A673 (cell line): ENCODE data around the gene PARP15. TPM values are rescaled to one million over a fixed set of nuclear protein-coding genes. Genes with fewer than 3 reads are reported as not detected.

Experiments
- BruUV-seq: library from RNA; stranded (reverse); fragments of 400-500 nt; replicated peaks from 2 replicates; lab custom pipeline; 2021; lab: Mats Ljungman, UMichigan
- CTCF ChIA-PET: fragments of 300-600 bp; sonication (Branson Sonifier 250); formaldehyde crosslinking; loops from one replicate; lab custom pipeline; 2022; ENCODE audit warnings: antibody characterized with exemption; lab: Charles Lee
- POLR2A ChIA-PET: fragments of 300-600 bp; sonication (Branson Sonifier 250); formaldehyde crosslinking; loops from one replicate; lab custom pipeline; 2022; ENCODE audit warnings: antibody characterized with exemption; ENCODE audit not compliant: low non-redundant PET; lab: Charles Lee
- DNase-seq: peaks from one replicate; pipeline ENCODE4 v3.0.0-alpha.2; 2015; ENCODE audit warnings: low spot score
- H3K27ac ChIP-seq: fragments of 200-600 bp; sonication (generic); 2 replicates; pipeline ENCODE4 v1.5.1; 2016; ENCODE audit warnings: mixed run types, low read depth, mild to moderate bottlenecking, mixed read lengths, antibody characterized with exemption, low read length; ENCODE audit not compliant: poor library complexity, severe bottlenecking
- H3K27me3 ChIP-seq: fragments of 200-600 bp; sonication (generic); replicated peaks from 2 replicates; pipeline ENCODE4 v1.6.1; 2017; ENCODE audit warnings: mixed run types, low read depth, mild to moderate bottlenecking, mixed read lengths, antibody characterized with exemption, low read length; ENCODE audit not compliant: insufficient read depth, poor library complexity
- H3K36me3 ChIP-seq: fragments of 200-600 bp; sonication (generic); 2 replicates; pipeline ENCODE4 v1.6.1; 2016; ENCODE audit warnings: mixed run types, mild to moderate bottlenecking, mixed read lengths, antibody characterized with exemption, low read length; ENCODE audit not compliant: insufficient read depth, poor library complexity, severe bottlenecking
- H3K4me1 ChIP-seq: fragments of 200-600 bp; sonication (generic); 2 replicates; pipeline ENCODE4 v1.6.1; 2017; ENCODE audit warnings: mixed run types, mild to moderate bottlenecking, mixed read lengths, antibody characterized with exemption, low read length; ENCODE audit not compliant: insufficient read depth, poor library complexity, severe bottlenecking
- H3K4me3 ChIP-seq: fragments of 200-600 bp; sonication (generic); 2 replicates; pipeline ENCODE4 v1.5.1; 2016; ENCODE audit warnings: low read depth, mixed run types, mild to moderate bottlenecking, mixed read lengths, low read length; ENCODE audit not compliant: poor library complexity, severe bottlenecking
- H3K9me3 ChIP-seq: fragments of 200-600 bp; sonication (generic); 2 replicates; pipeline ENCODE4 v1.6.1; 2016; ENCODE audit warnings: mixed run types, low read depth, mild to moderate bottlenecking, mixed read lengths, antibody characterized with exemption, low read length; ENCODE audit not compliant: poor library complexity, severe bottlenecking
- EZH2 ChIP-seq: fragments of 200-600 bp; sonication (generic); IDR thresholded peaks from 2 replicates; pipeline ENCODE4 v1.6.1; 2017; ENCODE audit warnings: borderline replicate concordance, low read depth, mild to moderate bottlenecking, mixed read lengths, antibody characterized with exemption, low read length; ENCODE audit not compliant: poor library complexity, severe bottlenecking
- intact Hi-C: fragments of 100-400 bp; cut with micrococcal nuclease; formaldehyde crosslinking; loops from one replicate; pipeline ENCODE4 v1.10.0; 2022; ENCODE audit not compliant: unreplicated experiment
- total RNA-seq: library from RNA; stranded (reverse); gene quantifications from 2 replicates; pipeline ENCODE4 v1.2.3, GENCODE V29; 2021
- TF ChIP-seq, protein P1 (sequence below): fragments of 300-800, 200-600 bp; sonication (generic); conservative IDR thresholded peaks from 2 replicates; pipeline ENCODE4 v1.5.1; 2017; ENCODE audit warnings: low read depth, mild to moderate bottlenecking, antibody characterized with exemption, low read length, moderate library complexity, mixed read lengths

The PARP15 gene
- total RNA-seq, 1 experiment from 2014 or later = not detected

DNA sequence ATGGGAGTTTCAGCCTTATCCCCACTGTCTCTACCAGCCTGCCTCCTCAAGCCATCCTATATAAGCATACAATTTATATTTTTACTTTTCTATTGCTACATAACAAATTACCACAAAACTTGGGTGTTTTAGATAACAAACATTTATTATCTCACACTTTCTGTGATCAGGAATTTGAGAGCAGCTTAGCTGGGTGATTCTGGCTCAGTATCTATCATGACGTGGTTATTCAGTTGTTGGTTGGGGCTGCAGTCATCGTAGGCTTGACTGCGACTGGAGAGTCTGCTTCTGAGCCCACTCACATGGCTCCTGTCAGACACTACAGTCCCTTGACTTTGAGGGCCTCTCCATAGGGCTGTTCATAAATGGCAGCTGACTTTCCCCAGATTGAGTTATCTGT is 20.7 kb downstream of the PARP15 start:
- H3K9me3 ChIP-seq = no peaks in the 10 kb centered on the region
- intact Hi-C loops = no loop called here
- no peaks in the 10 kb centered on the region for H3K36me3 ChIP-seq
- peaks cover 6% of the 10 kb centered on the region for H3K27me3 ChIP-seq
- no peak for TF ChIP-seq EZH2
- TF ChIP-seq, protein P1, sequence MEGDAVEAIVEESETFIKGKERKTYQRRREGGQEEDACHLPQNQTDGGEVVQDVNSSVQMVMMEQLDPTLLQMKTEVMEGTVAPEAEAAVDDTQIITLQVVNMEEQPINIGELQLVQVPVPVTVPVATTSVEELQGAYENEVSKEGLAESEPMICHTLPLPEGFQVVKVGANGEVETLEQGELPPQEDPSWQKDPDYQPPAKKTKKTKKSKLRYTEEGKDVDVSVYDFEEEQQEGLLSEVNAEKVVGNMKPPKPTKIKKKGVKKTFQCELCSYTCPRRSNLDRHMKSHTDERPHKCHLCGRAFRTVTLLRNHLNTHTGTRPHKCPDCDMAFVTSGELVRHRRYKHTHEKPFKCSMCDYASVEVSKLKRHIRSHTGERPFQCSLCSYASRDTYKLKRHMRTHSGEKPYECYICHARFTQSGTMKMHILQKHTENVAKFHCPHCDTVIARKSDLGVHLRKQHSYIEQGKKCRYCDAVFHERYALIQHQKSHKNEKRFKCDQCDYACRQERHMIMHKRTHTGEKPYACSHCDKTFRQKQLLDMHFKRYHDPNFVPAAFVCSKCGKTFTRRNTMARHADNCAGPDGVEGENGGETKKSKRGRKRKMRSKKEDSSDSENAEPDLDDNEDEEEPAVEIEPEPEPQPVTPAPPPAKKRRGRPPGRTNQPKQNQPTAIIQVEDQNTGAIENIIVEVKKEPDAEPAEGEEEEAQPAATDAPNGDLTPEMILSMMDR = no peak
- ChIA-PET POLR2A (no interaction called here), CTCF (no interaction called here)
- no TSS peak for BruUV-seq
- no peak overlapping the region for H3K27ac ChIP-seq
- no peaks in the 10 kb centered on the region for H3K4me1 ChIP-seq
- H3K4me3 ChIP-seq = no peak overlapping the region
- no peak for DNase-seq

DNA sequence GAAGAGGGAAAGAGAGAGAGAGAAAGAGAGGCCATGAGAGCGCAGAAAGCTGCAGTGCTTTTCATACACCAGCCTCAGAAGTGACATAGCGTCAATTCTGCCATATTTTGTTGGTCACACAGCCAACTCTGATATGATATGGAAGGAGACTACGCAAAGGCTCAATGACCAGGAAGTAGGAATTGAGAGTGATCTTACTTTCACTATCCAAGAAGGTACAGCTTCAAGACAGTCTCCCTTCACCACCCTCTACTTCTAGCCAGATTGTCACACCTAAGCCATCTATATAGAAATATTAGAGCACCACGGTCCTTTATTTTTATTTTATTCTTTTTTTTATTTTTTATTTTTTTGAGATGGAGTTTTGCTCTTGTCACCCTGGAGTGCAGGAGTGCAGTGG is 21.1 kb downstream of the PARP15 start:
- no peak for DNase-seq
- Histone ChIP-seq H3K4me1 (no peaks in the 10 kb centered on the region), H3K36me3 (no peaks in the 10 kb centered on the region), H3K4me3 (no peak overlapping the region), H3K27ac (no peak overlapping the region), H3K27me3 (peaks cover 6% of the 10 kb centered on the region), H3K9me3 (no peaks in the 10 kb centered on the region)
- intact Hi-C loops = no loop called here
- TF ChIP-seq, protein P1 = no peak
- TF ChIP-seq EZH2 = no peak
- POLR2A ChIA-PET = no interaction called here
- CTCF ChIA-PET = no interaction called here
- no TSS peak for BruUV-seq

DNA sequence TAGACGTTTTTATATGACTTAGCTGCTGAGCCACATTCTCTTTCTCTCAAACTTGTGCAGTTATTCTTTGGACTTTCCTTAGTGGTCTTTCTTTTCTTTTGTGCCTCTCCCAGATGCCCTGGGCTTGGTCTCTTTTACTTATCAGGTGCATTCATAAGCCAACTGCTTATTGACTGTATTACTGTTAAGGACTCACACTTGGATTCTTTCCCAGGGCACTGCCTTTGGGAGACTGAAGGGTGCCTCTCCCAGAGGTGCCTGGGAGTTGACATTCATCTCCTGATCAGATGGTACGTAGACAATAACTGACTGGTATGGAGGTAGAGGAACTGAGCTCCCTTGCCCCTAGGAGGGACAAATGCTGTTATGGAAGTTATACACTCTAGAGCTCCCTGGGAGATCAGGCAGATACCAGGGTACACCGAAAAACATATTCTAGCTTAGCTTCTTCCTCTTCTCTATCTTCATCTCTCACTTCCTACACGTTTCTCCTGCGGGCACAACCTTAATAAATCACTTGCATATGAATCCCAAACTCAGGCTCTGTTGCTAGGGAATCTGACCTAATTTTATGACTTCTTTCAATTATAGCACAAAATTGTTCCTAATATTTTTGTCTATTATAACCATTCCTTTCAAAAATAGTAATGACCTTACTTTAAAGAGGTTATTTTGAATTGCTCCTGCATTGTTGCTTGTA is 24.7 kb downstream of the PARP15 start:
- ChIA-PET CTCF (no interaction called here), POLR2A (no interaction called here)
- intact Hi-C loops = no loop called here
- Histone ChIP-seq H3K4me3 (no peak overlapping the region), H3K36me3 (no peaks in the 10 kb centered on the region), H3K9me3 (no peaks in the 10 kb centered on the region), H3K4me1 (no peaks in the 10 kb centered on the region), H3K27ac (no peak overlapping the region), H3K27me3 (peaks cover 3% of the 10 kb centered on the region)
- TF ChIP-seq EZH2 = no peak
- no peak for DNase-seq
- no TSS peak for BruUV-seq

DNA sequence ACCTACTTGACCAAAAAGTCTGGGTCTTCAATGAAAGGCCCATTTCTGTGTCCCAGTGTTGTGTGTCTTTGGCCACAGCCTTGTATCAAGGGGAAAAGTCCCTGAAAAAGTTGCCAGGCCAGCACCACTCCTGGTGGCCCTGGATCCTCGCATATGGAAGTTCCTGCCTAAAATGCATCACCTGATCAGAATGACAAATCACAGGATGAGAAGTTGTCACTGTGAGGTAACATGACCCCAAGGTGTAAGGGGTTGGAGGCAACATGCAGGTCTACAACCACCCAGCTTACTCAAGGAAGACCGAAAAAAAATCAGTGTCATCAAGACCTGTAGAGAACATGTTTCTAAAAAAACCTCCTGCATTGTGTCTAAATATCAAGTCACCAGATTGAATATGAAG is 25.6 kb downstream of the PARP15 start:
- Histone ChIP-seq H3K36me3 (no peaks in the 10 kb centered on the region), H3K4me3 (no peak overlapping the region), H3K4me1 (no peaks in the 10 kb centered on the region), H3K27me3 (peaks cover 3% of the 10 kb centered on the region), H3K27ac (no peak overlapping the region), H3K9me3 (no peaks in the 10 kb centered on the region)
- no TSS peak for BruUV-seq
- POLR2A ChIA-PET = no interaction called here
- CTCF ChIA-PET = no interaction called here
- no peak for DNase-seq
- intact Hi-C loops = no loop called here
- no peak for TF ChIP-seq EZH2
- TF ChIP-seq, protein P1 = no peak
